ENCODE measurements around the gene PDE4D. TPM values are rescaled to one million over a fixed set of nuclear protein-coding genes. Genes with fewer than 3 reads are reported as not detected.

PDE4D gene
- total and polyA plus RNA-seq, 2 donors (not counting 3 experiments of a cell fraction or from before 2014, with no cell fraction given) = 34.5 to 51.2 TPM

GRCh38 chr5:58932057-58932612, 961.4 kb downstream of the PDE4D start:
- H3K9me3 ChIP-seq (replicated peaks; ENCODE audit: control insufficient read depth, insufficient read depth, low read length) = no peaks in the 10 kb centered on the region
- ChIA-PET POLR2A (no interaction called here), CTCF (interaction anchor here (1.0 kb wide), 1 partner anchor 41 kb away, joined by 4 read pairs; no protein-coding TSS in a partner anchor)
- no peak overlapping the region for H3K9ac ChIP-seq (replicated peaks; ENCODE audit: extremely low read depth, insufficient read depth, low read length)
- TF ChIP-seq POLR2AphosphoS5 (IDR thresholded peaks at IDR 0.05; ENCODE audit: insufficient read depth, low read depth, low read length) (no peak), MYC (IDR thresholded peaks at IDR 0.05; ENCODE audit: low read depth, low read length) (no peak), EZH2 (IDR thresholded peaks at IDR 0.05; ENCODE audit: borderline replicate concordance, low read depth, low read length, severe bottlenecking) (no peak), MAX (IDR thresholded peaks at IDR 0.05; ENCODE audit: insufficient read depth, insufficient read length) (no peak), GATA2 (IDR thresholded peaks at IDR 0.05; ENCODE audit: insufficient read depth, insufficient read length, low read depth, low read length) (no peak), FOS (IDR thresholded peaks at IDR 0.05; ENCODE audit: borderline replicate concordance, insufficient read depth, low read length) (no peak), CTCF (IDR thresholded peaks at IDR 0.05; ENCODE audit: extremely low read depth in 1 of 2, insufficient read depth in 1 of 2, low read depth in 1 of 2, low read length in 2 of 2) (no peak), POLR2A (IDR thresholded peaks at IDR 0.05; ENCODE audit: low read depth, low read length) (no peak), JUN (IDR thresholded peaks at IDR 0.05; ENCODE audit: borderline replicate concordance, insufficient read depth, insufficient read length, low read depth) (no peak)
- FAIRE-seq = no peak
- dilution Hi-C loops (cut with MboI; ENCODE audit: extremely low pct_ligation_motif_present, low sequenced_read_pairs) = no loop called here
- no peaks in the 10 kb centered on the region for H3K36me3 ChIP-seq (ENCODE audit: control insufficient read depth in 2 of 2, extremely low read depth in 1 of 2, insufficient read depth in 2 of 2, low read length in 2 of 2)
- no peak overlapping the region for H3K27ac ChIP-seq (ENCODE audit: insufficient read depth, low read depth, low read length)
- peaks cover 7 to 10% of the 10 kb centered on the region in 2 experiments for H3K27me3 ChIP-seq (ENCODE audit: control insufficient read depth in 2 of 2, insufficient read depth in 2 of 2, low read length in 2 of 2)
- H2AFZ ChIP-seq (ENCODE audit: low read depth, low read length) = no peak overlapping the region
- intact Hi-C loops (cut with micrococcal nuclease) = no loop called here
- H3K4me3 ChIP-seq (replicated peaks in 1 of 3; ENCODE audit: insufficient read depth in 1 of 3, low read depth in 1 of 3, low read length in 3 of 3) = no peak overlapping the region
- no peaks in the 10 kb centered on the region for H3K79me2 ChIP-seq (ENCODE audit: control insufficient read depth, insufficient read depth, low read length)
- no peaks in the 10 kb centered on the region for H4K20me1 ChIP-seq (replicated peaks; ENCODE audit: control insufficient read depth, extremely low read depth, insufficient read depth, low read length)
- no peak for DNase-seq (ENCODE audit: low read depth, low spot score)
- no peaks in the 10 kb centered on the region for H3K9me1 ChIP-seq (replicated peaks; ENCODE audit: control insufficient read depth, extremely low read depth, insufficient read depth, low read length)
- no TSS peak for BruUV-seq (replicated peaks)
- H3K4me1 ChIP-seq (ENCODE audit: control insufficient read depth, extremely low read depth, insufficient read depth, low read length) = no peaks in the 10 kb centered on the region
- H3K4me2 ChIP-seq (ENCODE audit: insufficient read depth, low read length) = no peak overlapping the region

All from endothelial cell of umbilical vein (primary cell).